Endothelial cell of umbilical vein (primary cell): ENCODE measurements around the gene HINT1. TPM values are rescaled to one million over a fixed set of nuclear protein-coding genes. Genes with fewer than 3 reads are reported as not detected.

Experiments used
- BruUV-seq: library from RNA; stranded (reverse); fragments of 400-500 nt; replicated peaks from 2 replicates; lab custom pipeline; 2021; lab: Mats Ljungman, UMichigan
- CTCF ChIA-PET: fragments of 300-600, 350-600 bp; sonication (Branson Sonifier 250); formaldehyde crosslinking; loops from one replicate; lab custom pipeline; 2021; ENCODE audit warnings: antibody characterized with exemption, inconsistent platforms; lab: Charles Lee
- POLR2A ChIA-PET: fragments of 300-600, 350-600 bp; sonication (Branson Sonifier 250); formaldehyde crosslinking; loops from one replicate; lab custom pipeline; 2021; ENCODE audit warnings: antibody characterized with exemption, inconsistent platforms; lab: Charles Lee
- DNase-seq: peaks from one replicate; pipeline ENCODE4 v3.0.0-alpha.2; 2011; ENCODE audit warnings: low read depth, low spot score
- FAIRE-seq: peaks from 2 replicates; lab custom pipeline; 2011; peaks lifted over from hg19 to GRCh38; lab: Jason Lieb, UNC
- H2AFZ ChIP-seq: 2 replicates; pipeline ENCODE4 v1.6.0; 2012; ENCODE audit warnings: low read depth, low read length, control low read depth, inconsistent platforms
- H3K27ac ChIP-seq: 2 replicates; pipeline ENCODE4 v1.5.1; 2011; ENCODE audit warnings: low read depth, mild to moderate bottlenecking, control low read depth, low read length, moderate library complexity; ENCODE audit not compliant: insufficient read depth
- H3K27me3 ChIP-seq, 2 experiments: 2 replicates each; pipeline versions ENCODE4 v1.6.0 to v1.6.1; 2011; ENCODE audit warnings: low read length in 2 of 2, mixed read lengths in 1 of 2; ENCODE audit not compliant: control insufficient read depth in 2 of 2, insufficient read depth in 2 of 2
- H3K36me3 ChIP-seq, 2 experiments: 2 replicates in 1 of 2; 3 replicates in 1 of 2; pipeline ENCODE4 v1.5.1; 2011; ENCODE audit warnings: low read length in 2 of 2, mild to moderate bottlenecking in 1 of 2, moderate library complexity in 1 of 2; ENCODE audit not compliant: control insufficient read depth in 2 of 2, insufficient read depth in 2 of 2; ENCODE audit errors: extremely low read depth in 1 of 2
- H3K4me1 ChIP-seq: 3 replicates; pipeline ENCODE4 v1.5.1; 2011; ENCODE audit warnings: mild to moderate bottlenecking, low read length; ENCODE audit not compliant: control insufficient read depth, insufficient read depth; ENCODE audit errors: extremely low read depth
- H3K4me2 ChIP-seq: 2 replicates; pipeline ENCODE4 v1.6.1; 2011; ENCODE audit warnings: low read length, control low read depth, mixed read lengths; ENCODE audit not compliant: insufficient read depth
- H3K4me3 ChIP-seq, 3 experiments: fragments of 200-600 bp in 1 of 3; sonication (generic), shearing (Covaris generic) in 1 of 3; replicated peaks in 1 of 3; 2 replicates each; pipeline ENCODE4 v1.5.1; 2011 to 2016; ENCODE audit warnings: control low read depth in 3 of 3, low read length in 3 of 3, mild to moderate bottlenecking in 2 of 3, inconsistent platforms in 1 of 3, low read depth in 1 of 3, moderate library complexity in 1 of 3; ENCODE audit not compliant: insufficient read depth in 1 of 3
- H3K79me2 ChIP-seq: 2 replicates; pipeline ENCODE4 v1.6.0; 2012; ENCODE audit warnings: low read length, inconsistent platforms; ENCODE audit not compliant: control insufficient read depth, insufficient read depth
- H3K9ac ChIP-seq: replicated peaks from 2 replicates; pipeline ENCODE3; 2011; ENCODE audit warnings: low read length, control low read depth; ENCODE audit not compliant: insufficient read depth; ENCODE audit errors: extremely low read depth
- H3K9me1 ChIP-seq: replicated peaks from 3 replicates; pipeline ENCODE4 v1.6.0; 2011; ENCODE audit warnings: mild to moderate bottlenecking, low read length; ENCODE audit not compliant: control insufficient read depth, insufficient read depth; ENCODE audit errors: extremely low read depth
- H3K9me3 ChIP-seq: replicated peaks from 2 replicates; pipeline ENCODE4 v1.5.1; 2012; ENCODE audit warnings: low read length, inconsistent platforms; ENCODE audit not compliant: control insufficient read depth, insufficient read depth
- H4K20me1 ChIP-seq: replicated peaks from 2 replicates; pipeline ENCODE3; 2011; ENCODE audit warnings: mild to moderate bottlenecking, low read length; ENCODE audit not compliant: control insufficient read depth, insufficient read depth; ENCODE audit errors: extremely low read depth
- EZH2 ChIP-seq: IDR thresholded peaks from 2 replicates; pipeline ENCODE4 v1.6.1; 2012; ENCODE audit warnings: borderline replicate concordance, low read depth, mild to moderate bottlenecking, moderate library complexity, low read length, inconsistent platforms; ENCODE audit not compliant: severe bottlenecking
- FOS ChIP-seq: IDR thresholded peaks from 2 replicates; pipeline ENCODE4 v1.6.1; 2011; ENCODE audit warnings: mild to moderate bottlenecking, low read length, moderate library complexity, borderline replicate concordance; ENCODE audit not compliant: insufficient read depth
- GATA2 ChIP-seq: IDR thresholded peaks from 2 replicates; pipeline ENCODE4 v1.7.0; 2011; ENCODE audit warnings: low read depth, mild to moderate bottlenecking, moderate library complexity, mixed read lengths, low read length; ENCODE audit not compliant: insufficient read length, insufficient read depth
- JUN ChIP-seq: IDR thresholded peaks from 2 replicates; pipeline ENCODE4 v1.6.1; 2011; ENCODE audit warnings: borderline replicate concordance, low read depth; ENCODE audit not compliant: insufficient read length, insufficient read depth
- MYC ChIP-seq: IDR thresholded peaks from one replicate; pipeline ENCODE4 v1.6.1; 2011; ENCODE audit warnings: mild to moderate bottlenecking, low read depth, low read length
- POLR2A ChIP-seq: IDR thresholded peaks from 2 replicates; pipeline ENCODE4 v1.6.1; 2012; ENCODE audit warnings: low read depth, mild to moderate bottlenecking, control low read depth, low read length
- POLR2AphosphoS5 ChIP-seq: IDR thresholded peaks from 2 replicates; pipeline ENCODE4 v1.6.1; 2012; ENCODE audit warnings: low read depth, mild to moderate bottlenecking, control low read depth, low read length, moderate library complexity; ENCODE audit not compliant: insufficient read depth
- dilution Hi-C: fragments of 300-500 bp; cut with MboI; formaldehyde crosslinking; loops from one replicate; pipeline ENCODE4 v1.15.0; 2019; ENCODE audit warnings: low sequenced_read_pairs; ENCODE audit not compliant: extremely low pct_ligation_motif_present
- intact Hi-C: fragments of 100-400 bp; cut with micrococcal nuclease; formaldehyde crosslinking; loops from one replicate; pipeline ENCODE4 v1.10.0; 2022
- polyA plus RNA-seq, 4 experiments: library from polyadenylated mRNA; depleted of rRNA in 3 of 4; stranded (reverse) in 3 of 4; unstranded in 1 of 4; fragments of >200 nt; gene quantifications; 2 replicates each; pipeline versions ENCODE4 v1.2.1 to v1.2.3, GENCODE V29; 2011 to 2012; ENCODE audit warnings: missing spikeins in 1 of 4
- total RNA-seq: library from RNA; stranded (reverse); gene quantifications from 2 replicates; pipeline ENCODE4 v1.2.3, GENCODE V29; 2021
- TF ChIP-seq, protein P1 (sequence below): IDR thresholded peaks from 2 replicates; pipeline ENCODE4 v1.6.1; 2011; ENCODE audit not compliant: insufficient read depth, insufficient read length
- TF ChIP-seq, protein P2 (sequence below), 2 donors: IDR thresholded peaks; 1 replicate in 1 of 2; 2 replicates in 1 of 2; pipeline ENCODE4 v1.5.1; 2011; ENCODE audit warnings: low read length in 2 of 2, mild to moderate bottlenecking in 2 of 2, moderate library complexity in 2 of 2, control low read depth in 1 of 2, inconsistent platforms in 1 of 2, low read depth in 1 of 2; ENCODE audit not compliant: insufficient read depth in 1 of 2; ENCODE audit errors: extremely low read depth in 1 of 2

The HINT1 gene
- total and polyA plus RNA-seq, 2 donors (not counting 3 experiments of a cell fraction or from before 2014, with no cell fraction given): 221 to 423 TPM

GRCh38 chr5:131206061-131206460 lies 41.0 kb upstream of the HINT1 start:
- no TSS peak for BruUV-seq
- Histone ChIP-seq H3K9ac (no peak overlapping the region), H3K9me1 (peaks cover 2% of the 10 kb centered on the region), H4K20me1 (no peaks in the 10 kb centered on the region), H3K4me2 (no peak overlapping the region), H3K36me3 (no peaks in the 10 kb centered on the region), H3K27ac (no peak overlapping the region), H2AFZ (no peak overlapping the region), H3K4me1 (no peaks in the 10 kb centered on the region), H3K4me3 (no peak overlapping the region), H3K79me2 (no peaks in the 10 kb centered on the region), H3K27me3 (no peaks in the 10 kb centered on the region), H3K9me3 (no peaks in the 10 kb centered on the region)
- dilution Hi-C loops (no loop called here), intact Hi-C loops (no loop called here)
- TF ChIP-seq MYC (no peak), EZH2 (no peak), POLR2A (no peak), GATA2 (no peak), JUN (no peak), POLR2AphosphoS5 (no peak), FOS (no peak)
- TF ChIP-seq, protein P1, sequence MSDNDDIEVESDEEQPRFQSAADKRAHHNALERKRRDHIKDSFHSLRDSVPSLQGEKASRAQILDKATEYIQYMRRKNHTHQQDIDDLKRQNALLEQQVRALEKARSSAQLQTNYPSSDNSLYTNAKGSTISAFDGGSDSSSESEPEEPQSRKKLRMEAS: no peak
- TF ChIP-seq, protein P2, sequence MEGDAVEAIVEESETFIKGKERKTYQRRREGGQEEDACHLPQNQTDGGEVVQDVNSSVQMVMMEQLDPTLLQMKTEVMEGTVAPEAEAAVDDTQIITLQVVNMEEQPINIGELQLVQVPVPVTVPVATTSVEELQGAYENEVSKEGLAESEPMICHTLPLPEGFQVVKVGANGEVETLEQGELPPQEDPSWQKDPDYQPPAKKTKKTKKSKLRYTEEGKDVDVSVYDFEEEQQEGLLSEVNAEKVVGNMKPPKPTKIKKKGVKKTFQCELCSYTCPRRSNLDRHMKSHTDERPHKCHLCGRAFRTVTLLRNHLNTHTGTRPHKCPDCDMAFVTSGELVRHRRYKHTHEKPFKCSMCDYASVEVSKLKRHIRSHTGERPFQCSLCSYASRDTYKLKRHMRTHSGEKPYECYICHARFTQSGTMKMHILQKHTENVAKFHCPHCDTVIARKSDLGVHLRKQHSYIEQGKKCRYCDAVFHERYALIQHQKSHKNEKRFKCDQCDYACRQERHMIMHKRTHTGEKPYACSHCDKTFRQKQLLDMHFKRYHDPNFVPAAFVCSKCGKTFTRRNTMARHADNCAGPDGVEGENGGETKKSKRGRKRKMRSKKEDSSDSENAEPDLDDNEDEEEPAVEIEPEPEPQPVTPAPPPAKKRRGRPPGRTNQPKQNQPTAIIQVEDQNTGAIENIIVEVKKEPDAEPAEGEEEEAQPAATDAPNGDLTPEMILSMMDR (IDR thresholded peaks at IDR 0.05; ENCODE audit: extremely low read depth in 1 of 2, insufficient read depth in 1 of 2, low read depth in 1 of 2, low read length in 2 of 2): no peak
- POLR2A ChIA-PET: no interaction called here
- FAIRE-seq: no peak
- no peak for DNase-seq
- CTCF ChIA-PET: interaction anchor here (1.0 to 1.9 kb wide), 2 partner anchors 11 to 65 kb away, joined by 3 to 4 read pairs; no protein-coding TSS in a partner anchor
